Stomach (tissue), 4 donors: ENCODE measurements around the gene TCF7L1.

Experiments used
- EP300 ChIP-seq: sonication (generic); formaldehyde crosslinking; IDR thresholded peaks from one replicate; pipeline ENCODE4 v1.6.1; 2017; ENCODE audit warnings: antibody characterized with exemption
- TF ChIP-seq, protein P1 (sequence below), 7 experiments: fragments of 450-650 bp in 4 of 7; fragments of 200-600 bp in 3 of 7; sonication (generic) in 3 of 7; IDR thresholded peaks; one replicate each; pipeline ENCODE4 v1.5.1; 2016 to 2019; ENCODE audit warnings: antibody characterized with exemption in 7 of 7, control low read depth in 2 of 7, mild to moderate bottlenecking in 1 of 7

- TF ChIP-seq, protein P1, sequence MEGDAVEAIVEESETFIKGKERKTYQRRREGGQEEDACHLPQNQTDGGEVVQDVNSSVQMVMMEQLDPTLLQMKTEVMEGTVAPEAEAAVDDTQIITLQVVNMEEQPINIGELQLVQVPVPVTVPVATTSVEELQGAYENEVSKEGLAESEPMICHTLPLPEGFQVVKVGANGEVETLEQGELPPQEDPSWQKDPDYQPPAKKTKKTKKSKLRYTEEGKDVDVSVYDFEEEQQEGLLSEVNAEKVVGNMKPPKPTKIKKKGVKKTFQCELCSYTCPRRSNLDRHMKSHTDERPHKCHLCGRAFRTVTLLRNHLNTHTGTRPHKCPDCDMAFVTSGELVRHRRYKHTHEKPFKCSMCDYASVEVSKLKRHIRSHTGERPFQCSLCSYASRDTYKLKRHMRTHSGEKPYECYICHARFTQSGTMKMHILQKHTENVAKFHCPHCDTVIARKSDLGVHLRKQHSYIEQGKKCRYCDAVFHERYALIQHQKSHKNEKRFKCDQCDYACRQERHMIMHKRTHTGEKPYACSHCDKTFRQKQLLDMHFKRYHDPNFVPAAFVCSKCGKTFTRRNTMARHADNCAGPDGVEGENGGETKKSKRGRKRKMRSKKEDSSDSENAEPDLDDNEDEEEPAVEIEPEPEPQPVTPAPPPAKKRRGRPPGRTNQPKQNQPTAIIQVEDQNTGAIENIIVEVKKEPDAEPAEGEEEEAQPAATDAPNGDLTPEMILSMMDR (IDR thresholded peaks at IDR 0.05): no peak
- TF ChIP-seq EP300: no peak
These were observed 32.8 kb downstream of the TCF7L1 start for GRCh38 chr2:85166021-85166420.
